Right lobe of liver (tissue), 6 donors: ENCODE data around the gene MKS1. TPM values are rescaled to one million over a fixed set of nuclear protein-coding genes. Genes with fewer than 3 reads are reported as not detected.

Source experiments
- ATAC-seq, 4 donors: fragments of 200-7000 bp; cut with Tn5 transposase; one replicate each; pipeline ENCODE4 v1.9.1; 2020; ENCODE audit warnings: mild to moderate bottlenecking in 4 of 4, moderate library complexity in 4 of 4
- DNase-seq, 3 donors: peaks; one replicate each; pipeline ENCODE4 v3.0.0-alpha.2; 2020
- H3K27ac ChIP-seq, 3 donors: fragments of 200-600 bp; one replicate each; pipeline ENCODE4 v1.8.0; 2022
- H3K27me3 ChIP-seq, 2 donors: fragments of 200-600 bp; one replicate each; pipeline ENCODE4 v1.8.0; 2022
- H3K36me3 ChIP-seq, 4 donors: fragments of 200-600 bp; sonication (generic) in 1 of 4; one replicate each; pipeline versions ENCODE4 v1.5.1 to v1.8.0; 2017 to 2022; ENCODE audit warnings: control low read depth in 1 of 4
- H3K4me1 ChIP-seq, 4 donors: fragments of 200-600 bp; sonication (generic) in 1 of 4; one replicate each; pipeline versions ENCODE4 v1.5.1 to v1.8.0; 2017 to 2022; ENCODE audit warnings: control low read depth in 1 of 4
- H3K4me3 ChIP-seq, 3 donors: fragments of 200-600 bp; one replicate each; pipeline ENCODE4 v1.8.0; 2022
- H3K9me3 ChIP-seq, 4 donors: fragments of 200-600 bp; sonication (generic) in 1 of 4; one replicate each; pipeline versions ENCODE4 v1.5.1 to v1.8.0; 2017 to 2022; ENCODE audit warnings: control low read depth in 1 of 4
- CTCF ChIP-seq, 4 donors: fragments of 200-600 bp in 3 of 4; fragments of 450-650 bp in 1 of 4; IDR thresholded peaks; one replicate each; pipeline versions ENCODE4 v1.5.1 to v1.8.0; 2016 to 2022; ENCODE audit warnings: antibody characterized with exemption in 4 of 4, mild to moderate bottlenecking in 2 of 4
- POLR2A ChIP-seq: fragments of 450-650 bp; IDR thresholded peaks from one replicate; pipeline ENCODE4 v1.6.1; 2017; ENCODE audit warnings: antibody characterized with exemption, mild to moderate bottlenecking
- WGBS: methylation state at CpG from one replicate; pipeline ENCODE4 v1.1.6; 2018; ENCODE audit warnings: low coverage, low lambda C conversion rate; ENCODE audit not compliant: insufficient coverage; ENCODE audit errors: missing lambda C conversion rate; 5-methylcytosine and 5-hydroxymethylcytosine counted together
- intact Hi-C, 2 donors: fragments of 100-400 bp; cut with DNase I; formaldehyde crosslinking; loops; one replicate each; pipeline versions ENCODE4 v1.11.2 to v1.14.1; 2022
- total RNA-seq, 6 experiments: library from RNA; depleted of rRNA in 2 of 6; stranded (reverse); fragments of >200 nt in 2 of 6; fragmentation: NEBNext Ultra II Directional in 3 of 6; extraction: Animal tissue kit (Norgen Biotek cat#: 25700) in 3 of 6; gene quantifications; one replicate each; pipeline versions ENCODE4 v1.1.0 to v1.2.4, GENCODE V29; 2016 to 2023
- donor health status: DM: no; HTN: yes; CAD: no.
- donor health status: DM: no; HTN: no; CAD: no.
- donor health status: DM: no; HTN: no; CAD: no.
- donor health status: DM: no; HTN: yes; CAD: no.
- donor health status: DM: no; HTN: yes; CAD: no.

Gene MKS1
- total RNA-seq, 6 experiments from 2014 or later, result 3.3 to 9.2 (median 7.2) TPM

DNA sequence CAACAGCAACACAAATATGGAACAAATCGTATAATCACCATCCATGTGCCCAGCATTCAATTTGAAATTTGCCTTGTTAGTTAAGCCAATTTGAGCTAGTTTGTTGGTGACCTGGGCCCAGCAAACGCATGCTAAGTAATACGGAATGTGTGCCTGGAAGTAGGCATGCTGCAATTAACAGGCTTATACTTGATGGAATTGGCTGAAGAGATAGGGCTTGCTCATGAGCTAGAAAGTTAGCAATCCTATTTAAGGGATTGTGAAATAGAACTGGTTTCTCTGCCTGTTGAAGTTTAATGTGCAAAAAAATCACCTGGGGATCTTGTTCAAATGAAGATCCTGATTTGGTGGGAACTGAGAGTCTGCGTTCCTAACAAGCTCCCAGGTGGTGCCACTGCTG lies 10.8 kb upstream of the MKS1 start:
- DNase-seq (no peak), ATAC-seq (no peak)
- Histone ChIP-seq H3K4me1 (no peaks in the 10 kb centered on the region), H3K36me3 (no peaks in the 10 kb centered on the region), H3K27me3 (no peaks in the 10 kb centered on the region), H3K27ac (no peak overlapping the region), H3K9me3 (no peaks in the 10 kb centered on the region), H3K4me3 (no peak overlapping the region)
- TF ChIP-seq POLR2A, result no peak
- no peak for TF ChIP-seq CTCF (IDR thresholded peaks at IDR 0.05)
- intact Hi-C loops, result no loop called here
- 90% methylated on average over 4 of the region's 4 CpGs for WGBS

GRCh38 chr17:58229384-58229783 lies 10.3 kb upstream of the MKS1 start:
- Histone ChIP-seq H3K4me3 (no peak overlapping the region), H3K27ac (no peak overlapping the region), H3K27me3 (no peaks in the 10 kb centered on the region), H3K4me1 (no peaks in the 10 kb centered on the region), H3K36me3 (no peaks in the 10 kb centered on the region), H3K9me3 (no peaks in the 10 kb centered on the region)
- 60% methylated on average over 1 of the region's 1 CpG for WGBS
- DNase-seq, result no peak
- intact Hi-C loops, result no loop called here
- TF ChIP-seq CTCF (IDR thresholded peaks at IDR 0.05) (no peak), POLR2A (no peak)
- ATAC-seq, result no peak

- DNase-seq (no peak), ATAC-seq (no peak)
- H3K27ac ChIP-seq, result no peak overlapping the region
- 44% methylated on average over 3 of the region's 3 CpGs for WGBS
- no peaks in the 10 kb centered on the region for H3K9me3 ChIP-seq
- no peaks in the 10 kb centered on the region for H3K27me3 ChIP-seq
- H3K36me3 ChIP-seq, result no peaks in the 10 kb centered on the region
- no peak for TF ChIP-seq CTCF (IDR thresholded peaks at IDR 0.05)
- no peak for TF ChIP-seq POLR2A
- no peaks in the 10 kb centered on the region for H3K4me1 ChIP-seq
- H3K4me3 ChIP-seq, result no peak overlapping the region
- intact Hi-C loops, result no loop called here
Measured at GRCh38 chr17:58228679-58229078, 9.6 kb upstream of the MKS1 start.

DNA sequence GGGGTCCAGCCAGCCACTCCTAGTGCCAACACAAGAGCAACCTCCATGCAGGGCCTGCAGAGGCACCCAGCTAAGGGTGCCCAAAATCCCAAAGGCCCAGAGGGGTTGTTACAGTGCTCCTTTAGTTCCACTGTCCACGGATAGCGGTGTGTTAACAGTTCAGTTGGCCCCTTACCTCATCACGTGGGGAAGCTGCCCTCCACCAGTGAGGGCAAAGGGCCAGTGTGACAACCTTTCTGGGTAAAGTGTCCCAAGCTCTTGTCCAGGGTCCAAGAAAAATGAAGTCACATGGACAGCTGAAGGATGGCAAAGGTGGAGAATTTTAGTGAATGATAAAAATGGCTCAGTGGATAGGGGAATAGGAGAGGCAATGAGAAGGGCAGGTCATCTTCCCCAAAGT lies 8.7 kb upstream of the MKS1 start:
- intact Hi-C loops, result no loop called here
- no peak overlapping the region for H3K27ac ChIP-seq
- H3K27me3 ChIP-seq, result no peaks in the 10 kb centered on the region
- no peak for TF ChIP-seq CTCF (IDR thresholded peaks at IDR 0.05)
- no peaks in the 10 kb centered on the region for H3K4me1 ChIP-seq
- no peak overlapping the region for H3K4me3 ChIP-seq
- 17% methylated on average over 3 of the region's 3 CpGs for WGBS
- H3K36me3 ChIP-seq, result no peaks in the 10 kb centered on the region
- ATAC-seq (peak in 3 of 4 donors; percentile 20 to 65 (median 33)), DNase-seq (peak in 1 of 3 donors; percentile 70)
- no peaks in the 10 kb centered on the region for H3K9me3 ChIP-seq

DNA sequence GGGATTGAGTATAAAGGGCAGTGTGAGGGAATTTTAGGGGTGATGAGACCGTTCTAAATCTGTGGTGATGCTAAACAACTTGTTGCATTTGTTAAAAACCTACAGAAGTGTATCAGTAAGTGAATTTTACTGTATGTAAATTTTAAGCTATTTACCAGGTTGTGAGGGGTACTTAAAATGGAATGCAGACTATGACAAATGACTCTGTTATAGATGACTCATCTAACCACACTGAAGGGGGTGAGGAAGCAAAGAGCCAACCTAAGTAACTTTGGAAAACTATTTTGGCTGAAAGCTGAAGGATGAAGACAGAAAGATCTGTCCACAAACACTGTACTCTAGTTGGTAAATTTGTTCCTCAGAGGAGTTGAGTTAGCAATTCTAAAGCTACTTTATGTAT lies 5.3 kb upstream of the MKS1 start:
- no peaks in the 10 kb centered on the region for H3K4me1 ChIP-seq

More for the DNA sequence above, 5.3 kb upstream of the MKS1 start:
- TF ChIP-seq POLR2A (no peak), CTCF (IDR thresholded peaks at IDR 0.05) (no peak)
- Histone ChIP-seq H3K27me3 (no peaks in the 10 kb centered on the region), H3K36me3 (no peaks in the 10 kb centered on the region), H3K27ac (no peak overlapping the region), H3K4me3 (no peak overlapping the region), H3K9me3 (no peaks in the 10 kb centered on the region)
- DNase-seq (no peak), ATAC-seq (no peak)
- 28% methylated on average over 1 of the region's 1 CpG for WGBS
- intact Hi-C loops, result no loop called here
